ENCODE measurements around the gene CIROP. TPM values are rescaled to one million over a fixed set of nuclear protein-coding genes. Genes with fewer than 3 reads are reported as not detected.
A peak's percentile ranks its signal among the peaks of the same experiment; 100 is the strongest.

Gene CIROP
- total and polyA plus RNA-seq, 9 of the 15 experiments (the other 6 are each of a cell fraction or from before 2014, with no cell fraction given) = not detected

- TF ChIP-seq, protein P1, sequence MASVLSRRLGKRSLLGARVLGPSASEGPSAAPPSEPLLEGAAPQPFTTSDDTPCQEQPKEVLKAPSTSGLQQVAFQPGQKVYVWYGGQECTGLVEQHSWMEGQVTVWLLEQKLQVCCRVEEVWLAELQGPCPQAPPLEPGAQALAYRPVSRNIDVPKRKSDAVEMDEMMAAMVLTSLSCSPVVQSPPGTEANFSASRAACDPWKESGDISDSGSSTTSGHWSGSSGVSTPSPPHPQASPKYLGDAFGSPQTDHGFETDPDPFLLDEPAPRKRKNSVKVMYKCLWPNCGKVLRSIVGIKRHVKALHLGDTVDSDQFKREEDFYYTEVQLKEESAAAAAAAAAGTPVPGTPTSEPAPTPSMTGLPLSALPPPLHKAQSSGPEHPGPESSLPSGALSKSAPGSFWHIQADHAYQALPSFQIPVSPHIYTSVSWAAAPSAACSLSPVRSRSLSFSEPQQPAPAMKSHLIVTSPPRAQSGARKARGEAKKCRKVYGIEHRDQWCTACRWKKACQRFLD (CRISPR knock-in tag; IDR thresholded peaks at IDR 0.05) = no peak
- TF ChIP-seq BMI1 (IDR thresholded peaks at IDR 0.05; ENCODE audit: low read length) (no peak), FOXO4 (CRISPR knock-in tag; IDR thresholded peaks at IDR 0.05) (no peak), TRIM25 (IDR thresholded peaks at IDR 0.05; ENCODE audit: borderline replicate concordance) (peak; percentile 98), TAF15 (IDR thresholded peaks at IDR 0.05; ENCODE audit: low read depth, low read length) (no peak), ZBTB9 (CRISPR knock-in tag; IDR thresholded peaks at IDR 0.05) (no peak), CBX8 (IDR thresholded peaks at IDR 0.05; ENCODE audit: borderline replicate concordance, extremely low read depth, low read depth, low read length, poor library complexity, severe bottlenecking) (no peak), ZNF3 (CRISPR knock-in tag; IDR thresholded peaks at IDR 0.05) (no peak), TAF9B (IDR thresholded peaks at IDR 0.05; ENCODE audit: partially characterized antibody) (no peak), CBFB (CRISPR knock-in tag; IDR thresholded peaks at IDR 0.05) (no peak), POLR3G (IDR thresholded peaks at IDR 0.05; ENCODE audit: extremely low read depth, insufficient read length, insufficient replicate concordance) (no peak), ZNF707 (CRISPR knock-in tag; conservative IDR thresholded peaks at IDR 0.05) (no peak), PRMT5 (CRISPR knock-in tag; IDR thresholded peaks at IDR 0.05) (no peak), FOXK1 (CRISPR knock-in tag; IDR thresholded peaks at IDR 0.05; ENCODE audit: borderline replicate concordance) (no peak), POU5F1 (IDR thresholded peaks at IDR 0.05; ENCODE audit: borderline replicate concordance, low read depth, low read length, partially characterized antibody) (no peak), MCM7 (IDR thresholded peaks at IDR 0.05) (no peak), SRSF1 (IDR thresholded peaks at IDR 0.05; ENCODE audit: low read depth, low read length) (no peak)
Measured at GRCh38 chr14:23056956-23057756, 47.6 kb downstream of the CIROP start, which contains the start of gene CDH24 (continued).

Measured in K562 (cell line).